Loucy (cell line): Measurements from ENCODE around the gene PARVB.

Experiments
- H2AFZ ChIP-seq: fragments of 200-600 bp; sonication (generic); 2 replicates; pipeline ENCODE4 v1.6.0; 2016; ENCODE audit warnings: antibody characterized with exemption, mild to moderate bottlenecking, low read length, moderate library complexity
- H3F3A ChIP-seq: fragments of 200-600 bp; 2 replicates; pipeline ENCODE4 v1.6.0; 2016; ENCODE audit warnings: antibody characterized with exemption, low read depth, mild to moderate bottlenecking
- H3K27me3 ChIP-seq: fragments of 200-600 bp; sonication (generic); 2 replicates; pipeline ENCODE4 v1.6.1; 2014; ENCODE audit warnings: low read length, mild to moderate bottlenecking; ENCODE audit not compliant: insufficient read depth, poor library complexity, severe bottlenecking
- H3K36me3 ChIP-seq: fragments of 200-600 bp; sonication (generic); 2 replicates; pipeline ENCODE4 v1.6.1; 2016; ENCODE audit warnings: low read length; ENCODE audit not compliant: insufficient read depth
- H3K4me1 ChIP-seq: fragments of 200-600 bp; sonication (generic); 2 replicates; pipeline ENCODE4 v1.5.1; 2014; ENCODE audit warnings: low read length, mild to moderate bottlenecking; ENCODE audit not compliant: insufficient read depth, poor library complexity, severe bottlenecking
- H3K4me2 ChIP-seq: fragments of 200-600 bp; sonication (generic); 2 replicates; pipeline ENCODE4 v1.6.0; 2014; ENCODE audit warnings: antibody characterized with exemption, low read length, low read depth, mild to moderate bottlenecking; ENCODE audit not compliant: poor library complexity, severe bottlenecking
- H3K4me3 ChIP-seq: fragments of 200-600 bp; sonication (generic); 2 replicates; pipeline ENCODE4 v1.5.1; 2014; ENCODE audit warnings: low read length, mild to moderate bottlenecking, mixed read lengths; ENCODE audit not compliant: poor library complexity, severe bottlenecking
- H3K79me2 ChIP-seq: fragments of 200-600 bp; sonication (generic); 2 replicates; pipeline ENCODE4 v1.6.1; 2014; ENCODE audit warnings: low read length; ENCODE audit not compliant: insufficient read depth
- H3K9ac ChIP-seq: fragments of 200-600 bp; sonication (generic); 2 replicates; pipeline ENCODE4 v1.6.0; 2014; ENCODE audit warnings: mild to moderate bottlenecking, low read depth, low read length, moderate library complexity; ENCODE audit not compliant: poor library complexity, severe bottlenecking
- H3K9me2 ChIP-seq: fragments of 200-600 bp; sonication (generic); replicated peaks from 2 replicates; pipeline ENCODE4 v1.6.1; 2016; ENCODE audit warnings: low read depth, low read length, mixed read lengths
- H3K9me3 ChIP-seq: fragments of 200-600 bp; sonication (generic); 2 replicates; pipeline ENCODE4 v1.6.1; 2014; ENCODE audit warnings: mild to moderate bottlenecking, antibody characterized with exemption, low read length, low read depth; ENCODE audit not compliant: insufficient read depth
- H4K20me1 ChIP-seq: fragments of 200-600 bp; sonication (generic); 2 replicates; pipeline ENCODE4 v1.6.0; 2014; ENCODE audit warnings: antibody characterized with exemption, low read length, mild to moderate bottlenecking; ENCODE audit not compliant: insufficient read depth, poor library complexity, severe bottlenecking
- EZH2phosphoT487 ChIP-seq: fragments of 200-600 bp; IDR thresholded peaks from 2 replicates; pipeline ENCODE4 v1.6.1; 2018; ENCODE audit warnings: antibody characterized with exemption, mild to moderate bottlenecking, moderate library complexity, borderline replicate concordance
- TF ChIP-seq, protein P1 (sequence below): fragments of 200-600 bp; sonication (generic); conservative IDR thresholded peaks from 2 replicates; pipeline ENCODE4 v1.5.1; 2014; ENCODE audit warnings: mild to moderate bottlenecking, antibody characterized with exemption, low read length

The PARVB gene

DNA sequence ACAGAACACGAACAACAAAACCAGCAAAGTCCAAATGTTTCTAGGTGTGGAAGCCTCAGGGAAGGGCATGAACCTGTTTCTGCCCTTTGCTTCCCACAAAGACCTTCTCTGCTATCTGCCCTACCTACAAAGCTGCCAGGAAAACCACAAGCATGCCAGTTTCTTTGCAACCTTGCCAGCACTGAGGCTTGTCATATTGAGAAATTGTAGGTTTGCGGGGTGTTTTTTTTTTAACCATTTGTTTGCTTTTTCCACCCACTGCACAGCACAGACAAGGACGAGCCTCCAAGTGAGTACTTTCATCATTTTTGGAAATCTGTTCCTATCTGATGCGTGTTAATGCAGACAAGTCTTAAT, 169.4 kb downstream of the PARVB start:
- H3K4me1 ChIP-seq: peaks cover 47% of the 10 kb centered on the region
- H3K9ac ChIP-seq: peak overlapping the region; percentile 49
- H3K4me3 ChIP-seq: peak overlapping the region; percentile 51
- peaks cover 3% of the 10 kb centered on the region; the same call in 1 of the 2 replicates for H3K36me3 ChIP-seq
- TF ChIP-seq EZH2phosphoT487: no peak
- TF ChIP-seq, protein P1, sequence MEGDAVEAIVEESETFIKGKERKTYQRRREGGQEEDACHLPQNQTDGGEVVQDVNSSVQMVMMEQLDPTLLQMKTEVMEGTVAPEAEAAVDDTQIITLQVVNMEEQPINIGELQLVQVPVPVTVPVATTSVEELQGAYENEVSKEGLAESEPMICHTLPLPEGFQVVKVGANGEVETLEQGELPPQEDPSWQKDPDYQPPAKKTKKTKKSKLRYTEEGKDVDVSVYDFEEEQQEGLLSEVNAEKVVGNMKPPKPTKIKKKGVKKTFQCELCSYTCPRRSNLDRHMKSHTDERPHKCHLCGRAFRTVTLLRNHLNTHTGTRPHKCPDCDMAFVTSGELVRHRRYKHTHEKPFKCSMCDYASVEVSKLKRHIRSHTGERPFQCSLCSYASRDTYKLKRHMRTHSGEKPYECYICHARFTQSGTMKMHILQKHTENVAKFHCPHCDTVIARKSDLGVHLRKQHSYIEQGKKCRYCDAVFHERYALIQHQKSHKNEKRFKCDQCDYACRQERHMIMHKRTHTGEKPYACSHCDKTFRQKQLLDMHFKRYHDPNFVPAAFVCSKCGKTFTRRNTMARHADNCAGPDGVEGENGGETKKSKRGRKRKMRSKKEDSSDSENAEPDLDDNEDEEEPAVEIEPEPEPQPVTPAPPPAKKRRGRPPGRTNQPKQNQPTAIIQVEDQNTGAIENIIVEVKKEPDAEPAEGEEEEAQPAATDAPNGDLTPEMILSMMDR: no peak
- H3K79me2 ChIP-seq: no peaks in the 10 kb centered on the region
- H4K20me1 ChIP-seq: no peaks in the 10 kb centered on the region
- H3K9me3 ChIP-seq: no peaks in the 10 kb centered on the region
- H2AFZ ChIP-seq: no peak overlapping the region
- no peaks in the 10 kb centered on the region; the same call in 1 of the 2 replicates for H3F3A ChIP-seq
- no peaks in the 10 kb centered on the region for H3K9me2 ChIP-seq
- H3K27me3 ChIP-seq: no peaks in the 10 kb centered on the region
- peak overlapping the region; percentile 72 for H3K4me2 ChIP-seq

DNA sequence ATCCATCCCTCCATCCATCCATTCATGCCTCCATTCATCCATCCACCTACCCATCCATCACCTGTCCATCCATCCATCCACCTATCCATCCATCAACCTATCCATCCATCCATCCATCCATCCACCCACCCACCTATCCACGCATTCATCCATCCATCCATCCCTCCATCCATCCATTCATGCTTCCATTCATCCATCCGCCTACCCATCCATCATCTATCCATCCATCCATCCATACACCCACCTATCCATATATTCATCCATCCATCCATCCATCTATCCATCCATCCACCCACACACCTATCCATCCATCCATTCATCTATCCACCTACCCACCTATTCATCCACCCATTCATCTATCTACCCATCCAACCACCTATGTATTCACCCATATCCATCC, 170.5 kb downstream of the PARVB start:
- Histone ChIP-seq H3K36me3 (peaks cover 4% of the 10 kb centered on the region; the same call in 1 of the 2 replicates), H4K20me1 (no peaks in the 10 kb centered on the region), H3K4me1 (peaks cover 54% of the 10 kb centered on the region), H3F3A (no peaks in the 10 kb centered on the region; the same call in 1 of the 2 replicates), H3K4me3 (no peak overlapping the region), H2AFZ (no peak overlapping the region), H3K9ac (no peak overlapping the region), H3K9me3 (no peaks in the 10 kb centered on the region), H3K4me2 (no peak overlapping the region), H3K27me3 (no peaks in the 10 kb centered on the region), H3K79me2 (no peaks in the 10 kb centered on the region), H3K9me2 (no peaks in the 10 kb centered on the region)
- TF ChIP-seq EZH2phosphoT487: no peak
- TF ChIP-seq, protein P1: no peak

DNA sequence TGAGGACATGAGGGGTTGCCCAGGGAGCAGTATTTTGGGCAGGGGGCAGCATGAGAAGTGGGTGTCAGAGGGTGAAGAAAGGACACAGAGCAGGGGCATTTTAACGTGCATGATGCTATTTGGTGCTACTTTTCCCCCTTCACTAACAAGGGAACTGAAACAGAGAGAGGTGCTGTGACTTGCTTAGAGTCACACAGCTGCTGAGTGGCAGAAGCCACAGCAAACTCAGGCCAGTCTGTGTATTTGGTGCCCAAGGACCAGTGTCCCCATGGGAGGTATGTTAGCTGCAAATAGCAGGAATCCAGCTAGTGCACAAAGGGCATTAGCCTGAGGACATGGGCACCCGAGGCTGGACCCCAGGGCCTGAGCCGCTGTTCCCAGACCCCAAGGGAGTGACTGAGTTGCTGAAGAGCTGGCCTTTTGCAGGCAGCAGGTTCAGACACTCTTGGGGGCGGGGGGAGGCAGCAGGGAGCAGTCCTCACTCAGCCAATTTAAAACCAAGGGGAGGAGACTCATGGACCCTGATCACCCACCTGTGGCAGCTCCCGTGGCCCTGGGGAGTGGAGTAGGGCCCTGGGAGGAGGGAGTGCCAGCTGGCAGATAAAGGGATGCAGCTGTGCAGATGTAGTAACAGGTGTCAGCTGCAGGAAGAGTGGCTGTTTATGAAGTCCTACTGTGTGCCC, 171.2 kb downstream of the PARVB start:
- Histone ChIP-seq H3K9me3 (no peaks in the 10 kb centered on the region), H3F3A (no peaks in the 10 kb centered on the region), H4K20me1 (no peaks in the 10 kb centered on the region), H3K36me3 (peaks cover 4% of the 10 kb centered on the region; the same call in 1 of the 2 replicates), H3K27me3 (no peaks in the 10 kb centered on the region), H3K4me3 (no peak overlapping the region), H3K9me2 (no peaks in the 10 kb centered on the region), H3K4me2 (no peak overlapping the region), H3K9ac (no peak overlapping the region), H2AFZ (no peak overlapping the region), H3K79me2 (no peaks in the 10 kb centered on the region), H3K4me1 (peaks cover 61% of the 10 kb centered on the region)
- no peak for TF ChIP-seq EZH2phosphoT487
- TF ChIP-seq, protein P1: no peak
